GM19043 (cell line): Measurements from ENCODE around the gene PLXNB2.

Source experiments
- ATAC-seq: cut with Tn5 transposase; IDR thresholded peaks from one replicate; pipeline ENCODE4 v1.9.1; 2021; ENCODE audit warnings: low read depth; ENCODE audit not compliant: unreplicated experiment

The PLXNB2 gene

DNA sequence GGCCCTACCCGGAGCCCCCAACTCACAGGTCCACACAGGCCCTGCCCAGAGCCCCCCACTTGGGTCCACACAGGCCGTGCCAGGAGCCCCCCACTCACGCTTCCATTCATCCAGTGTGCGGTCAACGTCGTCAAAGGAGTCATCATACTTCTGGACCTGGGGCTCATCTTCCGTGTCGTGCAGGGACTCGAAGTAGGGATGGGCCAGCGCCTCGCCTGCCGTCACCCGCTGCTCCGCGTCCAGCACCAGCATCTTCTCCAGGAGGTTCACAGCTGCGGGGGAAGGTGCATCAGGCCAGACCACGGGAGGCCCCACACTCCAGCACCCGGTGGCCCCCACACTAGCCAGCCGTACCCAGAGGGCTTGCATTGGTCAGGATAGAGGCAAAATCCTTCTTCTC, 52.3 kb downstream of the PLXNB2 start:
- no peak for ATAC-seq

- no peak for ATAC-seq
These were observed 53.5 kb downstream of the PLXNB2 start for GRCh38 chr22:50253941-50254340.

- no peak for ATAC-seq
These were observed 54.2 kb downstream of the PLXNB2 start for GRCh38 chr22:50253046-50253915.

GRCh38 chr22:50252082-50253045, 55.1 kb downstream of the PLXNB2 start:
- no peak for ATAC-seq

- ATAC-seq: no peak
These were observed 55.9 kb downstream of the PLXNB2 start for GRCh38 chr22:50251477-50252081.

DNA sequence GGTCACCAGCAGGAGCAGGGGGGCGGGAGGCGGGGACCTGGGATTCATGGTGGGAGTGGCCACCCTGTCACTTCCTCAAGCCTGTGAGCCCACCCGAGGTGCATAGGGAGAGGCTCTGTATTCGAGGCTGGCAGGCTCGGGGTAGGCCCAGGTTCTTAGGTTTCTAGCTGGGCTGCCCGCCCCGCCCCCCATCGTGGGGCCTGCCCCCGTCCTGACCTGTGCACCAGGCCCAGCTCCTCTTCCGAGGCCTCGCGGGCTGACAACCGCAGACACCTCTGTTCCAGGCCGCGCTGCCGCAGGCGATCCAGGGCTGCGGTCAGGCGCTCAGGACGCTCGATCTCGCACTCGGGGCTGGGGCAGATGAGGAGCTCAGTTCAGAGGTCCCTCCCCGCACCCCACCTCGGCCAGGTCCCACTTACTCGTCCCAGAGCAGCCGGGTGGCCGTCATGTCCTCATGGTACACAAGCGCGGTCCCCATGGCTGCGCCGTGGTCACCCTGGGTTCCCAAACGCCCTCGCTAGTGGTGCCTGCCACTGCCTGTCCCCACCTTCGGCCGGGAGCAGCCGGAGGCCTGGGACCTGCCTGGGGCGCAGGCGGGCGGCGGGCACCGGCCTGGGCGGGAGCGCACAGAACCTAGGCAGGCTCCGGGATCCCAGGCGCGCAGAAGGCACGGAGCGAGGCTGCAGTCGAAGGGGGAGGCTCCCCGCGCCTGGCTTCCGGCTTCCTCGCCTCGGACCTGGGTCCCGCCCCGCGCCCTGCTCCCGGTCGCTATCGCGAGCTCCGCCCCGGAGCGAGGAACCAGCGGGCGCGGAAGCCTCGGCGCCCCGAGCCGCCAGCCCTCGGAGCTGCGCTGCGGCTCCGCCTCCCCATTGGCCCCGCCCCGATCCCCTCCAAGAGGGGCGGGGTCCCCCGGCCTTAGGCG, 56.6 kb downstream of the PLXNB2 start, which contains the start of gene HDAC10:
TSS of gene HDAC10 (minus strand) at position 711 of the 922 bp plus-strand sequence. CDS start at position 478, 233 bp downstream.
- peak; percentile 65 for ATAC-seq

GRCh38 chr22:50250249-50250554, 57.2 kb downstream of the PLXNB2 start:
- ATAC-seq: no peak

- no peak for ATAC-seq
These were observed 57.9 kb downstream of the PLXNB2 start for GRCh38 chr22:50249341-50250248.

- ATAC-seq: no peak
These were observed 59.0 kb downstream of the PLXNB2 start for GRCh38 chr22:50248196-50249081.

- ATAC-seq: no peak
These were observed 59.7 kb downstream of the PLXNB2 start for GRCh38 chr22:50247748-50248147.

DNA sequence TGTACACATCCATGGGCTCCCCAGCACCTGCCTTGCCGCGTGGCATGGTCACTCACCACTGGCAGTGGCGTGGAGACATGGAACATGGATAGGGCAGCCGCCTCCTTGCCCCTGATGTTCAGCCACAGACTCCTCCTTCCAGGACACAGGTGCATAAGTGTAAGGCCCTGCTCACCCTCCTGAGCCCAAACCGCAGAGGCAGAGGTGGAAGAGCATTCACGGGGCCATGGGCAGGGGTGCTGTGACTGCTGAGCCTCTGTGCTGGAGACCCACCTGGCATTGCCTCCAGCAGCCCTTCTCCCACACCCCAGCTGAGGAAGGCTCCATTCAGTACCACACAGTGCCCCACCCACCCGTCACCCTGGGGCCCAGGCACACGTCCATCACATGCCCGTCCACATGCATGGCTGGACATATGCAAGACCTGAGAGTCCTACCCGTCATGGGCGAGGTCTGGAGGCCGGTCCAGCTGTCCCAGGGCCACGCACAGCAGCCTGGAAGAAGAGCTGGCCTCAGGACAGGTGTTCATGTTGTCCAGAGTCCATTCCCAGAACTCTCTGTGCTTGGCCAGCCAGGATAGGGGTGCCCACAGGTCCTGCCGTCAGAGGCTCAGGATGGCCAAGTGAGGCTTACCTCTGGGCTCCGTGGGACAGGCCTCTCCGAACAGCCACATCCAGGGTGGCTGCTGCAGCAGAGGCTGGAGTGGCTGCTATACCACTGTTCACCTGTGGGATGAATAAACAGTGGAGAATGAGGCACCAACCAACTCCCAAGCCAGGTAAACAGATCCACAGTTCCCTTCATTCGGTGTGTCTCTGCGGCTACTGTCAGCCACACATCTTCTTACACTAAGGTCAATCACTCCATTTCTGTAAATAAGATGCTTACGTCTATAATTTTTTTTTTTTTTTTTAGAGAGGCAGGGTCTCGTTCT, 60.9 kb downstream of the PLXNB2 start:
- no peak for ATAC-seq

- no peak for ATAC-seq
These were observed 62.0 kb downstream of the PLXNB2 start for GRCh38 chr22:50245214-50246072.

- peak; percentile 61 for ATAC-seq
These were observed 62.8 kb downstream of the PLXNB2 start, which contains the start of gene TUBGCP6 for GRCh38 chr22:50244420-50245213. Gene TUBGCP6, minus strand, starts transcription at chr22:50245023. Its CDS starts 564 bp downstream, at chr22:50244459.

GRCh38 chr22:50243685-50244419, 63.6 kb downstream of the PLXNB2 start:
- ATAC-seq: no peak
